Right lobe of liver (tissue), 6 donors: ENCODE results near the gene DPP6. TPM values are rescaled to one million over a fixed set of nuclear protein-coding genes. Genes with fewer than 3 reads are reported as not detected.

Experiments used
- ATAC-seq, 4 donors: fragments of 200-7000 bp; cut with Tn5 transposase; one replicate each; pipeline ENCODE4 v1.9.1; 2020; ENCODE audit warnings: mild to moderate bottlenecking in 4 of 4, moderate library complexity in 4 of 4
- DNase-seq, 3 donors: peaks; one replicate each; pipeline ENCODE4 v3.0.0-alpha.2; 2020
- H3K27ac ChIP-seq, 3 donors: fragments of 200-600 bp; one replicate each; pipeline ENCODE4 v1.8.0; 2022
- H3K27me3 ChIP-seq, 2 donors: fragments of 200-600 bp; one replicate each; pipeline ENCODE4 v1.8.0; 2022
- H3K36me3 ChIP-seq, 4 donors: fragments of 200-600 bp; sonication (generic) in 1 of 4; one replicate each; pipeline versions ENCODE4 v1.5.1 to v1.8.0; 2017 to 2022; ENCODE audit warnings: control low read depth in 1 of 4
- H3K4me1 ChIP-seq, 4 donors: fragments of 200-600 bp; sonication (generic) in 1 of 4; one replicate each; pipeline versions ENCODE4 v1.5.1 to v1.8.0; 2017 to 2022; ENCODE audit warnings: control low read depth in 1 of 4
- H3K4me3 ChIP-seq, 3 donors: fragments of 200-600 bp; one replicate each; pipeline ENCODE4 v1.8.0; 2022
- H3K9me3 ChIP-seq, 4 donors: fragments of 200-600 bp; sonication (generic) in 1 of 4; one replicate each; pipeline versions ENCODE4 v1.5.1 to v1.8.0; 2017 to 2022; ENCODE audit warnings: control low read depth in 1 of 4
- POLR2A ChIP-seq: fragments of 450-650 bp; IDR thresholded peaks from one replicate; pipeline ENCODE4 v1.6.1; 2017; ENCODE audit warnings: antibody characterized with exemption, mild to moderate bottlenecking
- WGBS: methylation state at CpG from one replicate; pipeline ENCODE4 v1.1.6; 2018; ENCODE audit warnings: low coverage, low lambda C conversion rate; ENCODE audit not compliant: insufficient coverage; ENCODE audit errors: missing lambda C conversion rate; 5-methylcytosine and 5-hydroxymethylcytosine counted together
- intact Hi-C, 2 donors: fragments of 100-400 bp; cut with DNase I; formaldehyde crosslinking; loops; one replicate each; pipeline versions ENCODE4 v1.11.2 to v1.14.1; 2022
- total RNA-seq, 6 experiments: library from RNA; depleted of rRNA in 2 of 6; stranded (reverse); fragments of >200 nt in 2 of 6; fragmentation: NEBNext Ultra II Directional in 3 of 6; extraction: Animal tissue kit (Norgen Biotek cat#: 25700) in 3 of 6; gene quantifications; one replicate each; pipeline versions ENCODE4 v1.1.0 to v1.2.4, GENCODE V29; 2016 to 2023
- TF ChIP-seq, protein P1 (sequence below), 4 donors: fragments of 200-600 bp in 3 of 4; fragments of 450-650 bp in 1 of 4; IDR thresholded peaks; one replicate each; pipeline versions ENCODE4 v1.5.1 to v1.8.0; 2016 to 2022; ENCODE audit warnings: antibody characterized with exemption in 4 of 4, mild to moderate bottlenecking in 2 of 4
- donor health status: DM: no; HTN: yes; CAD: no.
- donor health status: DM: no; HTN: no; CAD: no.
- donor health status: DM: no; HTN: no; CAD: no.
- donor health status: DM: no; HTN: yes; CAD: no.
- donor health status: DM: no; HTN: yes; CAD: no.

Gene DPP6
- total RNA-seq, 6 experiments from 2014 or later = not detected

DNA sequence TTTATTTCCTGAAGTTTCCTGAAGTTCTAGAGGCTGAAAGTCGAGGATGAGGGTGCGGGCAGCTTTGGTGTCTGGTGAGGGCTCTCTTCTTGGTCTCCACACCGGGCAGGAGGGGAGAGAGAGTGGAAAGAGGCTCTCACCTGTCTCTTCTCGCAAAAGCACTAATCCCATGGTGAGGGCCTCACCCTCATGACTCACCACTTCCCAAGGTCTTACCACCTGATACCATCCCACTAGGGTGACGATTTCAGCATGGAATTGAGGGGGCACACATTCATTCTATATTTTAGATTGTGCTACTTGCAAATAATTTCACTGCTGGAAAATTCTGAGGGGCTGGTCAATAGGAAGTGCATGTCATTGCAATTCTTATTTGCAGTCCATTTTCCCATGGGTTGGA is 292.9 kb downstream of the DPP6 start:
- Histone ChIP-seq H3K27ac (no peak overlapping the region), H3K9me3 (no peaks in the 10 kb centered on the region), H3K4me1 (no peaks in the 10 kb centered on the region), H3K4me3 (no peak overlapping the region), H3K27me3 (no peaks in the 10 kb centered on the region), H3K36me3 (no peaks in the 10 kb centered on the region)
- TF ChIP-seq POLR2A = no peak
- TF ChIP-seq, protein P1, sequence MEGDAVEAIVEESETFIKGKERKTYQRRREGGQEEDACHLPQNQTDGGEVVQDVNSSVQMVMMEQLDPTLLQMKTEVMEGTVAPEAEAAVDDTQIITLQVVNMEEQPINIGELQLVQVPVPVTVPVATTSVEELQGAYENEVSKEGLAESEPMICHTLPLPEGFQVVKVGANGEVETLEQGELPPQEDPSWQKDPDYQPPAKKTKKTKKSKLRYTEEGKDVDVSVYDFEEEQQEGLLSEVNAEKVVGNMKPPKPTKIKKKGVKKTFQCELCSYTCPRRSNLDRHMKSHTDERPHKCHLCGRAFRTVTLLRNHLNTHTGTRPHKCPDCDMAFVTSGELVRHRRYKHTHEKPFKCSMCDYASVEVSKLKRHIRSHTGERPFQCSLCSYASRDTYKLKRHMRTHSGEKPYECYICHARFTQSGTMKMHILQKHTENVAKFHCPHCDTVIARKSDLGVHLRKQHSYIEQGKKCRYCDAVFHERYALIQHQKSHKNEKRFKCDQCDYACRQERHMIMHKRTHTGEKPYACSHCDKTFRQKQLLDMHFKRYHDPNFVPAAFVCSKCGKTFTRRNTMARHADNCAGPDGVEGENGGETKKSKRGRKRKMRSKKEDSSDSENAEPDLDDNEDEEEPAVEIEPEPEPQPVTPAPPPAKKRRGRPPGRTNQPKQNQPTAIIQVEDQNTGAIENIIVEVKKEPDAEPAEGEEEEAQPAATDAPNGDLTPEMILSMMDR (IDR thresholded peaks at IDR 0.05) = no peak
- WGBS = 64% methylated on average over 5 of the region's 5 CpGs
- ATAC-seq = no peak
- no peak for DNase-seq
- intact Hi-C loops = no loop called here

DNA sequence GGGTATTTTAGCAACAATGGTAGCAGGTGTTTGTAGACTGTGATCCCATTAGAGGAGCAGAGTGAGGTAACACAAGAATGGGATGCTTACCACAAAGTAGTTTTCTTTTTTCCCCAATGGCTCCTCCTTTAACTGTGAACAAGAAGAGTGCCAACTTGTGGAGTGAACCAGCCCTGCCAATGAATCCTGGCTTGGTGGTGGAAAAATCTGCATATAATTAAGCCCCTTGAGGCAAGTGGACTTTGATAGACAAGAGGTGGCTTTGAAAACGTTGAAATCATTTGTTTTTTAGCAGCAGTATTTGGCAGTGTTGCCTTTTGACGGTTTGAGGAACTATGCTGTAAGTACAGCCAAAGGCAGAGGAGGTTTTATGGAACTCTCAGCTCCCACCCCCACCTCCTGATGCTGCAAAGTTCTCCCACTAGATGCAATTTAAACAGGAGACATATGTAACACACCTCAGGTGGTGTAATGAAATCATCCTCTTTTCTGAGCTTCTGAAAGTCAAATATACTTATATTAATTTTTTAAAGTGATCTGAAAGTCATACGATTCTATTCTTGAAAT is 295.6 kb downstream of the DPP6 start:
- no peak for ATAC-seq
- intact Hi-C loops = no loop called here
- no peaks in the 10 kb centered on the region for H3K9me3 ChIP-seq
- no peaks in the 10 kb centered on the region for H3K27me3 ChIP-seq
- H3K36me3 ChIP-seq = no peaks in the 10 kb centered on the region
- 33% methylated on average over 3 of the region's 3 CpGs for whole genome bisulfite sequencing
- TF ChIP-seq, protein P1 (IDR thresholded peaks at IDR 0.05) = no peak
- no peak for TF ChIP-seq POLR2A
- H3K27ac ChIP-seq = no peak overlapping the region
- DNase-seq = no peak
- H3K4me1 ChIP-seq = no peaks in the 10 kb centered on the region
- H3K4me3 ChIP-seq = no peak overlapping the region

DNA sequence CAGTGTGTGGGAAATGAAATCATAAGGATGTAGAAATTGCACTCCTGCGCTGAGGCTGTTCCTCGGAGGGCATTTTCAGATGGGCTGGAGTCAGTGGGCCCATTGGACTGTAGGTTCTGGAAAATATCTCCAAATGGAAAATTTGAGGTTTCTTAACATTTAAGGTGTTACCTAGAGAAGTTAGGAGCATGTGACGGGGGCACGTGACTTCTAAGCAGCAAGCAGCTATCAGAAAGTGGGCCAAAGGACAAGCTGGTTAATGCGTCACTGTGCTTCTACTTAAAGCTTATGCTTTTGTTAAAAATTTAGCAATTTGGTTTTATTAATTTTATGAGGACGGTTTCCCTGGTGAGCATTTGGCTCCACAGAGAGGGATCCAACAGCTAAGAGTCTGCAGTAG is 298.7 kb downstream of the DPP6 start:
- intact Hi-C loops = no loop called here
- Histone ChIP-seq H3K4me1 (no peaks in the 10 kb centered on the region), H3K4me3 (no peak overlapping the region), H3K9me3 (no peaks in the 10 kb centered on the region), H3K27me3 (no peaks in the 10 kb centered on the region), H3K36me3 (no peaks in the 10 kb centered on the region), H3K27ac (no peak overlapping the region)
- TF ChIP-seq, protein P1 (IDR thresholded peaks at IDR 0.05) = no peak
- no peak for TF ChIP-seq POLR2A
- DNase-seq (no peak), ATAC-seq (no peak)
- whole genome bisulfite sequencing = 61% methylated on average over 6 of the region's 6 CpGs

DNA sequence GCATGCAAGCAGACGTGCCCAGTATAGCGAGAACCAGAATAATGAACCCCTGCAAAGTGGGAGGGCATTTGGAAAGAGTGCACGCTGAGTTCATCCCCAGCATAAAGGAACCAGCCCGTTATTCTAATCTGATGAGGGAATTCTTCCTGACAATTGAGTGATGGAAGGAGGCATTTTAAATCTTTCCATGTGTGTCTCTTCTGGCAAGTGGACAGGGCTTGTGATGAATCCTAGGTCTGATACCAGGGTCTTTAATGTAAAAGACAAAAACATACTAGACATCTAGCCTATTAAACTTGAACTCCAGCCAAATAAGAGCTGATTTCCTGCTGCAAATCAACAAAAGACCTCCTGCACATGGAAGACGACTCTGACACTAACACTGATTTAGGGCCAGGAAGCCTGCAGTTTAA is 301.2 kb downstream of the DPP6 start:
- intact Hi-C loops = no loop called here
- Histone ChIP-seq H3K36me3 (no peaks in the 10 kb centered on the region), H3K27me3 (no peaks in the 10 kb centered on the region), H3K9me3 (no peaks in the 10 kb centered on the region), H3K4me1 (no peaks in the 10 kb centered on the region), H3K27ac (no peak overlapping the region), H3K4me3 (no peak overlapping the region)
- ATAC-seq (no peak), DNase-seq (no peak)
- WGBS = 37% methylated on average over 5 of the region's 5 CpGs
- TF ChIP-seq, protein P1 (IDR thresholded peaks at IDR 0.05) = no peak
- TF ChIP-seq POLR2A = no peak

DNA sequence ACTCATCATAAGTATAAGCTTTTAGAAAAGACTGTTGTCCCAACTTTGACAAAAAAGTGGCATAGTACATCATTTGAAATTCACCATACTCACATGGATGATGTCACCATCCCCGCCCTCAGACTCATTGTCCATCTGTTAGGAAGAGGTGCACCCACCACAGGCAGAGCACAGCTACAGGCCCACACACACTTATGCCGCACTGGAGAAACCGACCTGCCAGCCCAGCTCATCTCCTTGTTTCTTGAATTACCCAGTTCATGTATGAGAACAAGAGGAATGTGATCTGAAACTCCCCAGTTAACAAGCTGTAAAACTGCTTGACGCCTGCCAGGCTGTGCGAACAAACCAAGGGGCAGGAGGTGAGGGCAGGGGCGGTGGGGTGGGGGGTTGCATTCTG is 312.0 kb downstream of the DPP6 start:
- WGBS = 50% methylated on average over 6 of the region's 6 CpGs
- no peaks in the 10 kb centered on the region for H3K36me3 ChIP-seq
- intact Hi-C loops = no loop called here
- DNase-seq (no peak), ATAC-seq (no peak)
- no peaks in the 10 kb centered on the region for H3K4me1 ChIP-seq
- H3K27ac ChIP-seq = no peak overlapping the region
- TF ChIP-seq POLR2A = no peak
- TF ChIP-seq, protein P1 (IDR thresholded peaks at IDR 0.05) = no peak
- no peaks in the 10 kb centered on the region for H3K9me3 ChIP-seq
- H3K27me3 ChIP-seq = no peaks in the 10 kb centered on the region
- no peak overlapping the region for H3K4me3 ChIP-seq
